ENCODE results near the gene LRCH4.

GRCh38 chr7:100538348-100538653 lies 47.6 kb downstream of the LRCH4 start:
- no peak for TF ChIP-seq CTCF (IDR thresholded peaks at IDR 0.05)
- no peak for TF ChIP-seq ZFX (IDR thresholded peaks at IDR 0.05; ENCODE audit: borderline replicate concordance)
